ENCODE data around the gene ABTB2.

DNA sequence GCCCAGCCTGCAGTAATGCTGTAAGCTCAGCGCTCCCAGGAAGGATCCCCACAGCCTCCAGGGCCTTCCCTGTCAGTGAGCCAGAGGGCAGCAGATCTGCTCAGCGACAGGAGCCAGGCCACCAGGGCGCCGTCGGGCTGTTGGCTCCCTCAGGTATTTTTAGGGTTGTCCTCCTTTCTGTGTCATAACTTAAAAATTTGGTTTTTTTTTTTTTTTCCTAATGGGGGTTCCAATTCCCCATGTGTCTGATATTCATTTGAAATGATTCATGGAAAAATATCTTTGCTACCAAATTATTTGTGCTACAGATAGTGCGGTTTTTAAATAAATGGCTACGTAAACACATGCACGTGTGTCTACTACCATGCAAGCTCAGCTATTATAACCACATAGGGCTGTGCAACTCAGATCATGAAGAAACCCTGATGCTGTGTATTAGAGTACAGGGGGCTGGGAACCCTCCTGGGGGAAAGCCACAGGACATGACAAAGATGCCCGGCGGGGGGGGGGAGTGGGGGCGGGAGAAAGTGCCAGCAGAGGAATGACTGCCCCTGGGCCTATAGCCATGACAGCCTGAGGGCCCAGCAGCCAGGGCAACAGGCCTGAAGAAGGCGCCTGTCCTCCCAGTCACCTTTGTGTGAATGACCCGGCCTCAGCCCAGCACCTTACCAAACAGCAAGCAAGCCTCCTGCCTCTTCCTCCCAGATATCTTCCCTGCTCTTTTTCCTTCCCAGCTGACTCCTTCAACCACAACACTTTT is 163.1 kb downstream of the ABTB2 start:
- TF ChIP-seq, protein P1, sequence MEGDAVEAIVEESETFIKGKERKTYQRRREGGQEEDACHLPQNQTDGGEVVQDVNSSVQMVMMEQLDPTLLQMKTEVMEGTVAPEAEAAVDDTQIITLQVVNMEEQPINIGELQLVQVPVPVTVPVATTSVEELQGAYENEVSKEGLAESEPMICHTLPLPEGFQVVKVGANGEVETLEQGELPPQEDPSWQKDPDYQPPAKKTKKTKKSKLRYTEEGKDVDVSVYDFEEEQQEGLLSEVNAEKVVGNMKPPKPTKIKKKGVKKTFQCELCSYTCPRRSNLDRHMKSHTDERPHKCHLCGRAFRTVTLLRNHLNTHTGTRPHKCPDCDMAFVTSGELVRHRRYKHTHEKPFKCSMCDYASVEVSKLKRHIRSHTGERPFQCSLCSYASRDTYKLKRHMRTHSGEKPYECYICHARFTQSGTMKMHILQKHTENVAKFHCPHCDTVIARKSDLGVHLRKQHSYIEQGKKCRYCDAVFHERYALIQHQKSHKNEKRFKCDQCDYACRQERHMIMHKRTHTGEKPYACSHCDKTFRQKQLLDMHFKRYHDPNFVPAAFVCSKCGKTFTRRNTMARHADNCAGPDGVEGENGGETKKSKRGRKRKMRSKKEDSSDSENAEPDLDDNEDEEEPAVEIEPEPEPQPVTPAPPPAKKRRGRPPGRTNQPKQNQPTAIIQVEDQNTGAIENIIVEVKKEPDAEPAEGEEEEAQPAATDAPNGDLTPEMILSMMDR (IDR thresholded peaks at IDR 0.05): no peak
- no peak for TF ChIP-seq POLR2A (IDR thresholded peaks at IDR 0.05)

Measured in right lobe of liver (tissue), 4 donors.